GM12874 (cell line): ENCODE measurements around the gene DGKD.

Experiments used
- CTCF ChIP-seq: IDR thresholded peaks from 2 replicates; pipeline ENCODE4 v1.5.1; 2011; ENCODE audit warnings: low read depth, mild to moderate bottlenecking, control low read depth, low read length, moderate library complexity; ENCODE audit not compliant: insufficient read depth

Gene DGKD

GRCh38 chr2:233363744-233364235 is 9.5 kb downstream of the DGKD start:
- no peak for TF ChIP-seq CTCF

- no peak for TF ChIP-seq CTCF
Measured at GRCh38 chr2:233365861-233366520, 11.7 kb downstream of the DGKD start.

- no peak for TF ChIP-seq CTCF
Measured at GRCh38 chr2:233367586-233367985, 13.3 kb downstream of the DGKD start.

GRCh38 chr2:233368756-233369155 is 14.5 kb downstream of the DGKD start:
- TF ChIP-seq CTCF = no peak

- TF ChIP-seq CTCF = no peak
Measured at GRCh38 chr2:233369462-233369861, 15.2 kb downstream of the DGKD start.

GRCh38 chr2:233369897-233370685 is 15.8 kb downstream of the DGKD start:
- TF ChIP-seq CTCF = no peak

- no peak for TF ChIP-seq CTCF
Measured at GRCh38 chr2:233371641-233372040, 17.3 kb downstream of the DGKD start.
